Activated naive CD8-positive, alpha-beta T cell (primary cell): ENCODE measurements around the gene HSH2D.

Source experiments
- H3K27ac Mint-ChIP-seq: one replicate; pipeline ENCODE4 v1.8.0; 2021; ENCODE audit warnings: mixed read lengths
- H3K27me3 Mint-ChIP-seq: one replicate; pipeline ENCODE4 v1.8.0; 2021; ENCODE audit warnings: mixed read lengths
- H3K36me3 Mint-ChIP-seq: one replicate; pipeline ENCODE4 v1.8.0; 2021; ENCODE audit warnings: mixed read lengths
- H3K4me1 Mint-ChIP-seq: one replicate; pipeline ENCODE4 v1.8.0; 2021; ENCODE audit warnings: low read depth, mixed read lengths
- H3K4me3 Mint-ChIP-seq: one replicate; pipeline ENCODE4 v1.8.0; 2021; ENCODE audit warnings: mild to moderate bottlenecking, mixed read lengths
- H3K9me3 Mint-ChIP-seq: one replicate; pipeline ENCODE4 v1.8.0; 2021; ENCODE audit warnings: low read depth, mixed read lengths

HSH2D gene

DNA sequence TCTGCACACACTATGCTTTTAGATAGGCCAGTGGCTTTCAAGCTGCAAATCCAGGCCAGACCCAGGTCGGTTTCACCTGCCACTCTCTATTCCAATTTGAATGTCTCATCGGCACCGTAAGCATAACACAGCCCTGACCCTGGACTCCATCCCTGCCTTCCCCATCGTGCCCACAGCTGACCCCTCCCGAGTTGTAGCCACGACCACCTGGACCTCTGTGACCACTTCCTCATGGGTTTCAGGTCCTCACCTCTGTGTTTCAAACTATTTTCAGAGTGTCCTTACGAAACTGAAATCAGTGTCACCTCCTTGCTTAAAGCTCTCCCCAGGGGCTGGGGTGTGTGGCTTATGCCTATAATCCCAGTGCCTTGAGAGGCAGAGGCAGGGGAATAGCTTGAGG, 9.0 kb upstream of the HSH2D start:
- H3K36me3 Mint-ChIP-seq = peaks cover 17% of the 10 kb centered on the region
- H3K4me3 Mint-ChIP-seq = no peak overlapping the region
- H3K27ac Mint-ChIP-seq = peak overlapping the region; percentile 17

DNA sequence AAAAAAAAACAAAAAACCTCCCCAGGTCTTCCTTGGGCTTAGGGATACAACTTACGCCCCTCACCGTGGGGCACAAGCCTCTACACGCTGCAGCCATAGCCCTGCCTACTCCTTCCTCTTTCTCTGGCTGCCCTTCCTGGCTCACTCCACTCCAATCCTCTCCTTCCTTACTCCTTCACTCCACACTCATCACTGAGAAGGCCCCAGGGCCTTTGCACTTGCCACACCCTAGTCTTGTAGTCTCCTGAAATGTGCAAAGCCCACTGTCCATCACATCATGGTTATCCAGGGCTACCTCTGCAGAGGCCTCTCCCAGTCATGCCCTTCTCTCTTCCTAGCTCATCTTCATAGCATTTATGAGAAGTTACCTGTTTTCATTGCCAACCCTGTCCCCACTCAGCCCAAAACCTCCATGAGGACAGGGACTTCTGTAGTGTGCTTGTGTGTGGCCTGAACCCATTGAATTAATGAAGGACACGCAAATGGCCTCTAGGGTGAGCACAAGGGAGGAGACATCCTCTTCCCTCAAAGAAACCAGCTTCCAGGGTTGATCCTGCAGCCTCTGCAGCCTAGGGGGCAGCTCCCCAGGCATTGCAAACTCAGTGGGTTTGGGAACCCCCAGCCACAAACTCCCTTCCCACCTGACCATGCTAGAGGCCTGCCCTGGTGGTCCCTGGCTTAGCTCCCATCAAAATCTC, 7.9 kb upstream of the HSH2D start:
- Mint-ChIP-seq H3K27ac (no peak overlapping the region), H3K9me3 (peaks cover 7% of the 10 kb centered on the region), H3K27me3 (no peaks in the 10 kb centered on the region), H3K36me3 (peaks cover 16% of the 10 kb centered on the region), H3K4me1 (peaks cover 2% of the 10 kb centered on the region), H3K4me3 (no peak overlapping the region)

More for the DNA sequence above, 9.0 kb upstream of the HSH2D start:
- peaks cover 7% of the 10 kb centered on the region for H3K9me3 Mint-ChIP-seq
- H3K4me1 Mint-ChIP-seq = peaks cover 2% of the 10 kb centered on the region
- H3K27me3 Mint-ChIP-seq = no peaks in the 10 kb centered on the region

GRCh38 chr19:16136185-16136999, 7.1 kb upstream of the HSH2D start:
- peaks cover 2% of the 10 kb centered on the region for H3K4me1 Mint-ChIP-seq

DNA sequence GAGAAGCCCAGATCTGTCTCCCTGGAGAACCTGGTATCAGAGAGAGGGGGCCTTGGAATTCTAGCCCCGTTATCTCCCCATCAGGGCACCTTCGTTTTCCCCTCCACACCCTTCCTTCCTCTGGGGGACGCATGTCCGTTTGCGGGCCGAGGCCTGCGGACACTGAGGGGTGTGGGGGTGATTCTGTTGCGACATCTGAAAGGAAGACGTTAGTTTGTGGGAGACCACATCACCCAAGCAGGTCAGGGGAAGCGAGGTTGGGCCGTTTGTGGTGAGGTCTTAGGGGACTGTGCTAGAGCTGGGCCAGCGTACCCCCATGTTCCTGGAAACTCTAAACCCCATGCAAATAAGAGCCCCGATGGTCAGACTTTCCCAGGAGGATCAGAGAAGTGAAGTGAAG, 3.7 kb upstream of the HSH2D start:
- Mint-ChIP-seq H3K4me1 (peaks cover 13% of the 10 kb centered on the region), H3K36me3 (no peaks in the 10 kb centered on the region), H3K4me3 (no peak overlapping the region), H3K27ac (no peak overlapping the region), H3K9me3 (no peaks in the 10 kb centered on the region), H3K27me3 (no peaks in the 10 kb centered on the region)

More at GRCh38 chr19:16136185-16136999, 7.1 kb upstream of the HSH2D start:
- peaks cover 11% of the 10 kb centered on the region for H3K36me3 Mint-ChIP-seq
- H3K27me3 Mint-ChIP-seq = no peaks in the 10 kb centered on the region
- no peak overlapping the region for H3K4me3 Mint-ChIP-seq
- H3K27ac Mint-ChIP-seq = no peak overlapping the region
- peaks cover 3% of the 10 kb centered on the region for H3K9me3 Mint-ChIP-seq

DNA sequence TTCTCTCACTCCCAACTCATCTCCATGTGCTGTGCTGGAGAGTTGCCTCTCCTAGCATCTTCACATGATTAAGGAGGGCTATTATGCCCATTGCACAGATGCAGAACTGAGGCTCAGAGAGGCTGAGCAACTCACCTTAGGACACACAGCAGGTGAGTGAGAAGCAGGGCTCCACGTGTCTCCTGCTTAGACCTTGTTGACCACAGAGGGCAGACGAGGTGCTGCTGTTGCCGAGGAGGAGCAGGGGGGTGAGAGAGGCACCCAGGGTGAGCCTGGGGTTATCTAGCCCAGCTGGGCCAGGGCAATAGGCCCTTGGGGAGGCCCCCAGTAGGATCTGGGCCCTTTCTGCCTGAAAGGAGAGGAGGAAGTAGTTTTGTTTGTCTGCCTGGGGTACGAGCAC, 2.4 kb upstream of the HSH2D start:
- no peak overlapping the region for H3K4me3 Mint-ChIP-seq
- H3K27ac Mint-ChIP-seq = no peak overlapping the region
- H3K27me3 Mint-ChIP-seq = no peaks in the 10 kb centered on the region
- no peaks in the 10 kb centered on the region for H3K9me3 Mint-ChIP-seq
- no peaks in the 10 kb centered on the region for H3K36me3 Mint-ChIP-seq
- H3K4me1 Mint-ChIP-seq = peaks cover 20% of the 10 kb centered on the region

GRCh38 chr19:16142032-16142580, 1.4 kb upstream of the HSH2D start:
- Mint-ChIP-seq H3K36me3 (no peaks in the 10 kb centered on the region), H3K4me3 (no peak overlapping the region), H3K27ac (no peak overlapping the region), H3K9me3 (no peaks in the 10 kb centered on the region), H3K27me3 (no peaks in the 10 kb centered on the region), H3K4me1 (peaks cover 23% of the 10 kb centered on the region)

DNA sequence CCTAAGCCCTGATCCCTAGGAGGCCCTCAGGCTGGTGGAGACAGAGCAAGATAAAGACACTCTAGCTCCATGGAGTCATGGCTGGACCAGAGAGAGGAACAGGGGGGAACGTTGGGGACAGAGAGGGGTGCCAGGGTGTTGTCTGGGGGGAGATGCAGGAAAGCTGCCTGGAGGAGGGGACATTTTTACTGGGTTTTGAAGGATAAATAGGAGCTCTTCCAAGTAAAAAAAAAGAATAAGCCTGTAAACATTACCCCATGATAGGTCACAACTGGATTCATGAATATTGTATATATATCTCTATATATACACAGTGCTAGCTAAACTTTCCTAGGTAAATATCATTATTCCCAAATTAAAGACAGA, 714 bp downstream of the HSH2D start:
- Mint-ChIP-seq H3K27me3 (no peaks in the 10 kb centered on the region), H3K4me1 (peaks cover 26% of the 10 kb centered on the region), H3K36me3 (no peaks in the 10 kb centered on the region), H3K4me3 (peak overlapping the region; percentile 89), H3K27ac (peak overlapping the region; percentile 94), H3K9me3 (no peaks in the 10 kb centered on the region)

- Mint-ChIP-seq H3K36me3 (no peaks in the 10 kb centered on the region), H3K27ac (peak overlapping the region; percentile 22), H3K4me3 (peak overlapping the region; percentile 47), H3K4me1 (peaks cover 26% of the 10 kb centered on the region), H3K9me3 (no peaks in the 10 kb centered on the region), H3K27me3 (no peaks in the 10 kb centered on the region)
Observed at GRCh38 chr19:16146112-16146511, 2.6 kb downstream of the HSH2D start.

- Mint-ChIP-seq H3K4me3 (no peak overlapping the region), H3K27ac (no peak overlapping the region)
Observed at GRCh38 chr19:16148443-16149229, 5.2 kb downstream of the HSH2D start.

DNA sequence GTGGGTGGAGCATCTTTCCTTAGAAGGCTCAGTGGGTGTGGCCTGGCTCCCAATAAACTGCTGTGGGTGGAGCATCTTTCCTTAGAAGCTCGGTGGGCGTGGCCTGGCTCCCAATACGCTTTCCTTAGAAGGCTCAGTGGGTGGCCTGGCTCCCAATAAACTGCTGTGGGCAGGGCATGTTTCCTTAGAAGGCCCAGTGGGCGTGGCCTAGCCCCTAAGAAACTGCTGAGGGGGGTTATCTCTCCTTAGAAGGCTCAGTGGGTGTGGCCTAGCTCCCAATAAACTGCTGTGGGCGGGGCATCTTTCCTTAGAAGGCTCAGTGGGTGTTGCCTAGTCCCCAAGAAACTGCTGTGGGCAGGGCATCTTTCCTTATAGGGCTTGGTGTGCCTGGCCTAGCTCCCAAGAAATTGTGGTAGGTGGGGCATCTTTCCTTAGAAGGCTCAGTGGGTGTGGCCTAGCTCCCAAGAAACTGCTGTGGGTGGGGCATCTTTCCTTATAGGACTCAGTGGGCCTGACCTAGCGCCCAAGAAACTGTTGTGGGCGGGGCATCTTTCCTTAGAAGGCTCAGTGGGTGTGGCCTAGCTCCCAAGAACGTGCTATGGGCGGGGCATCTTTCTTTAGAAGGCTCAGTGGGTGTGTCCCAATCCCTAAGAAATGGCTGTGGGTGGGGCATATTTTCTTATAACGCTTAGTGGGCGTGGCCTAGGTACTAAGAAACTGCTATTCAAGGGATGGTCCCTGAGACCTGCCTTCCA, 10.3 kb downstream of the HSH2D start:
- Mint-ChIP-seq H3K27me3 (no peaks in the 10 kb centered on the region), H3K27ac (no peak overlapping the region), H3K4me1 (peaks cover 2% of the 10 kb centered on the region), H3K9me3 (no peaks in the 10 kb centered on the region), H3K4me3 (no peak overlapping the region), H3K36me3 (peaks cover 7% of the 10 kb centered on the region)

More at GRCh38 chr19:16148443-16149229, 5.2 kb downstream of the HSH2D start:
- no peaks in the 10 kb centered on the region for H3K36me3 Mint-ChIP-seq
- H3K4me1 Mint-ChIP-seq = peaks cover 20% of the 10 kb centered on the region
- H3K27me3 Mint-ChIP-seq = no peaks in the 10 kb centered on the region
- H3K9me3 Mint-ChIP-seq = no peaks in the 10 kb centered on the region

DNA sequence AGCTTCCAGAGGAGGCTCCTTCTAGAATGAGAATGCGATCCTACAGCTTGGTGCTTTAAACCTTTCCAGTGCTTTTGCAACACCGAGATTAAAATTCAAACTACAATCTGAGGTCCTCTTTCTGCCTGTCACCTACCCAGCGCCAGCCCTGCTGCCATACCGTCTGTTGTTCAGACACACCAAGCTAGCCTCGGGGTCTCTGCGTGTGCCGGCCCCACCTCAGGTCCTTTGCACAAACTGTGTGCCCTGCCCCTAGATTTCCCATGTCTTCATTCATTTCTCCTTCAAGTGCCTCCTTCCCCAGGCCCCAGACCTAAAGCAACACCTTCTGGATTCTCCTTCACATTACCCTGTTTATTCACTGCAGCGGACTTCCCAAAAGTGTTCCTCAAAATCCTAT, 11.1 kb downstream of the HSH2D start:
- H3K27ac Mint-ChIP-seq = no peak overlapping the region
- no peaks in the 10 kb centered on the region for H3K9me3 Mint-ChIP-seq
- H3K27me3 Mint-ChIP-seq = no peaks in the 10 kb centered on the region
- H3K4me1 Mint-ChIP-seq = no peaks in the 10 kb centered on the region
- no peak overlapping the region for H3K4me3 Mint-ChIP-seq
- peaks cover 7% of the 10 kb centered on the region for H3K36me3 Mint-ChIP-seq

DNA sequence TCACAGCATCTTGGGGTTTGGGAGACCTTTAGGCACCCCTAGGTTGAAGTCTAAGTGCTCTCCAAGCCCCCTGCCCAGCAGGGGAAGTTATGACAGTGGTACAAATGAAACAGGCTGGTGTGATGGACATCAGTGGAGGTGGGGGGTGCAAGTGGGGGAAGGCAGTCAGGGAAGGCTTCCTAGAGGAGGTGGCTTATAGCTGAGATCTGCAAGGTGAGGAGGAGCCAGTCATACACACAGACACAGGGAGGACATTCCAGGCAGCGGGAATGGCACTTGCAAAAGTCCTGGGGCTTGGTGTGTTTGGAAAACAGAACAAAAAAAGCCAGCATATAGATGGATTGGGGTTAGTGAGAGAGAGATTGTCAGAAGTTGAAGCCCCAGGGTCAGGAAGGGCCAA, 11.6 kb downstream of the HSH2D start:
- peaks cover 7% of the 10 kb centered on the region for H3K36me3 Mint-ChIP-seq
- H3K27ac Mint-ChIP-seq = peak overlapping the region; percentile 22
- no peaks in the 10 kb centered on the region for H3K9me3 Mint-ChIP-seq
- no peaks in the 10 kb centered on the region for H3K27me3 Mint-ChIP-seq
- no peaks in the 10 kb centered on the region for H3K4me1 Mint-ChIP-seq
- H3K4me3 Mint-ChIP-seq = no peak overlapping the region

DNA sequence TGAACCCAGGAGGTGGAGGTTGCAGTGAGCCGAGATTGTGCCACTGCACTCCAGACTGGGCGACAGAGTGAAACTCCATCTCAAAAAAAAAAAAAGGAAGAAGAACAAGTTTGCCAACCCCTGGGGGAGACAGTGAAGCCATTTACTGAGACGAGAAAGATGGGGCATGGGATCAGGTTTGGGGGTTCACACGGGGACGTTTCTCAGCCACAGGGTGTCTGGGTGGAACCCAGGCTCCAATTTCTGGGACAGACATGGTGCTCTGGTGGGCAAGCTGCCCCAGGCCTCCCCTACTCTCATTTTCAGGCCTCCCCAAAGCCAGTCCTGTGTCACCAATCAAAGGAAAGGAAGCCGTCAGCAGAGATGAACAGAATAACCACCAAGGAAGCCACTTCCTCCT, 13.4 kb downstream of the HSH2D start:
- H3K27ac Mint-ChIP-seq = no peak overlapping the region
- peaks cover 12% of the 10 kb centered on the region for H3K4me1 Mint-ChIP-seq
- peaks cover 7% of the 10 kb centered on the region for H3K36me3 Mint-ChIP-seq
- no peaks in the 10 kb centered on the region for H3K9me3 Mint-ChIP-seq
- no peak overlapping the region for H3K4me3 Mint-ChIP-seq
- no peaks in the 10 kb centered on the region for H3K27me3 Mint-ChIP-seq

- Mint-ChIP-seq H3K4me3 (no peak overlapping the region), H3K27ac (no peak overlapping the region), H3K36me3 (peaks cover 7% of the 10 kb centered on the region), H3K4me1 (peaks cover 12% of the 10 kb centered on the region), H3K27me3 (no peaks in the 10 kb centered on the region), H3K9me3 (no peaks in the 10 kb centered on the region)
Observed at GRCh38 chr19:16157601-16158000, 14.1 kb downstream of the HSH2D start.
